Fibroblast of the aortic adventitia (primary cell): Measurements from ENCODE around the gene MAP3K3. TPM values are rescaled to one million over a fixed set of nuclear protein-coding genes. Genes with fewer than 3 reads are reported as not detected.

Source experiments
- DNase-seq: peaks from one replicate; pipeline ENCODE4 v3.0.0-alpha.2; 2010; ENCODE audit warnings: low read depth
- H3K4me3 ChIP-seq: 2 replicates; pipeline ENCODE4 v1.5.1; 2011; ENCODE audit warnings: low read depth, mild to moderate bottlenecking, control low read depth, low read length, moderate library complexity
- CTCF ChIP-seq: IDR thresholded peaks from 2 replicates; pipeline ENCODE4 v1.5.1; 2011; ENCODE audit warnings: mild to moderate bottlenecking, low read length, control low read depth, inconsistent platforms; ENCODE audit not compliant: insufficient read depth
- total RNA-seq: library from RNA; depleted of rRNA; stranded (reverse); fragments of >200 nt; gene quantifications from 2 replicates; pipeline ENCODE4 v1.2.3, GENCODE V29; 2012; ENCODE audit warnings: low replicate concordance

Gene MAP3K3
- total RNA-seq, 1 donor = 37.4 TPM

GRCh38 chr17:63588797-63589196 lies 33.4 kb upstream of the MAP3K3 start:
- DNase-seq = no peak
- H3K4me3 ChIP-seq = no peak overlapping the region
- no peak for TF ChIP-seq CTCF

GRCh38 chr17:63589646-63590045 lies 32.6 kb upstream of the MAP3K3 start:
- no peak for DNase-seq
- no peak overlapping the region for H3K4me3 ChIP-seq
- no peak for TF ChIP-seq CTCF

GRCh38 chr17:63592797-63593196 lies 29.4 kb upstream of the MAP3K3 start:
- no peak overlapping the region for H3K4me3 ChIP-seq
- no peak for TF ChIP-seq CTCF
- DNase-seq = no peak

- no peak for TF ChIP-seq CTCF
- DNase-seq = no peak
- no peak overlapping the region for H3K4me3 ChIP-seq
These were observed 27.1 kb upstream of the MAP3K3 start for GRCh38 chr17:63595132-63595531.

- H3K4me3 ChIP-seq = no peak overlapping the region
- no peak for TF ChIP-seq CTCF
- DNase-seq = no peak
These were observed 25.2 kb upstream of the MAP3K3 start for GRCh38 chr17:63596856-63597586.

- TF ChIP-seq CTCF = no peak
- no peak for DNase-seq
- no peak overlapping the region for H3K4me3 ChIP-seq
These were observed 23.9 kb upstream of the MAP3K3 start for GRCh38 chr17:63598281-63598680.
